Raji (cell line): ENCODE results near the gene SORBS2.

ENCODE experiments used
- POLR2A ChIP-seq: IDR thresholded peaks from 2 replicates; pipeline ENCODE4 v1.6.1; 2011; ENCODE audit warnings: low read depth, low read length, control low read depth; ENCODE audit not compliant: insufficient read depth

SORBS2 gene

DNA sequence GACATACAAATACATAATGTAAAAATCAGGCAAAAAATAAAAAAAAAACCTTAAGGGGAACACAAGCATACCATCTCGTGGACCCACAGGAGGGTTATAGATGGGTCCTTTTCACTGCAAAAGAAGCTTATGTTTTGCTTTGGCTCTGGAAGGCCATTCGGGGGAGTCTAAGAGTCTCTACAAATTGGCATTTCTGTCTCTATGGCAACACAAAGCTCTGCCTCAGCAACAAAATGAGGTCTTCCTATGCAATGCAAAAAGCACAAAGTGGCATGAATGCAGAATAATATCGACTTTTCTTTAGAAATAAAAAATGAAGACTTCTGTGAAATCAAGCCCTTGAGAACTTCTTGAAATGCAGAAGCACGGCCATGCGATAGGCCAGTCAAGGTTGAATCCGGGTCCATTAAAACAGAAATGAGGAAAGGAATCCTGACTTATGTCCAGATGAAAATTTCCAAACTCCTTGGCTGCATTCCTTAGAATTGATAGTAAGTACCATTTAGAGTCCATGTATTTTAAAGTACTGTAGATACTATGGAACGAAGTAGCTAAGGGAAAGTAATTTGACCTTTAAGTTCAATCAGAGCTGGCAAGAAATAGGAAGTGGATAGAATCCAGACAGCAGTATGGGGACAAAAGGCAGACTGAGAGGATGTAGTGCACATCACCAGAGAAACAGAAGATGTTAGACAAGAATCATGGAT is 213.0 kb downstream of the SORBS2 start:
- no peak for TF ChIP-seq POLR2A

DNA sequence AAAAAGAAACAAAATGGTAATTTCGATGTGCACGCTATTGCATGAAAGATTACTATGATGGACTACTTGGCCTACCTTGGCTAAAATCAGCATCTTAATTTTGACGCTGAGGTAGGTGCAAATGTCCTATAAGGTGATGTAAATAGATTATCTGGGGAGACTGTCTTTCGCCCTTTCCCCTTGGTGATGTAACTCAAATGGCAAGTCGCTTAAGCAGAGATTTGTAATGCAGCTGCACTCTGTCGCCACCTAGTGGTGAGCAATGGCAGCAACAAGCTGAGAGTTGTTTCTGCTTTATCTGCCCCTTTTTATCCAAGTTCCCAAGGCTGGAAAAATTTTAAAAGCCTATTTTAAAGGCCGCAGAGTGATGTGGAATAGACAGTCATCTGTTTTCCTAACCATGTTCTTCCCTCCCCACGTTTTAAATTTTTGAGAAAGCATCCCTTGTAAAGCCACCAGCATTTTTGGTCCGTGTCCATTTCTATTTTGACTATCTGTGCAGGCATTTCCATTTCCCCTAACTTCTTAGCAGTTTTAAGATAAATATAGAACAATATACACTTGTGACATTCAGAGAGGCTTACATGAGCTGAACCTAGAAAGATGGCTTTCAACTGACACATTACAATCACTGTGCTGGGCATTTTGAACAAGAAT is 214.3 kb downstream of the SORBS2 start:
- no peak for TF ChIP-seq POLR2A

DNA sequence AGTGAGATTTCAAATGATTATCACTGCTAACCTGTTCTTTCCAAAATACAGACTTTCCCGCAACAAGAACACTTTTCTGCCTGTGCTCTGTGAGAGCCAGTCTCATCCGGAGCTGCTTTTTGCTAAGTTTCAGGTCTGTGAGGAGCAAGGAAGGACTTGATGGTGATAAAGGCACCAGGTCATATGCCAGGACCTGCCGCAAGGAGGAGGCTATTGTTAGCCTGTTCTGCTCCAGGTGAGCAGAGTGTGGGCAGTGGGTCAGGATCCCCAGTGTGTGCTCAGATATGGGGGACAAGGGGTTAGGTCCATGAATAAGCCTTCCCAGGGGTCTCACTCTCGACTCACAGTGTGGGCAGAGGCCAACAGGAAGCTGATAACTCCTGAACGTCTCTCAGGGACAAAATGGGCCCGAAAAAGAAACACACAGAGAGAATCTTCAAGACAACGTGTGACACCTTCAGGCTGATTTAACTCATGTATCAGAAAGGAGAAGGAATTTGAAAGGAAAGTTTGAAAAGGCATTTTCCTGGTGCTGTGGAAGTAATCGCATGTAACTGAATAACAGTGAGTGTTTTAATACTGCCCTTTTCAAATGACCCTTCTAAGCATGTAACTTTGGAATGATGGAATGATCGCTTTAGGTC is 219.0 kb downstream of the SORBS2 start:
- no peak for TF ChIP-seq POLR2A

DNA sequence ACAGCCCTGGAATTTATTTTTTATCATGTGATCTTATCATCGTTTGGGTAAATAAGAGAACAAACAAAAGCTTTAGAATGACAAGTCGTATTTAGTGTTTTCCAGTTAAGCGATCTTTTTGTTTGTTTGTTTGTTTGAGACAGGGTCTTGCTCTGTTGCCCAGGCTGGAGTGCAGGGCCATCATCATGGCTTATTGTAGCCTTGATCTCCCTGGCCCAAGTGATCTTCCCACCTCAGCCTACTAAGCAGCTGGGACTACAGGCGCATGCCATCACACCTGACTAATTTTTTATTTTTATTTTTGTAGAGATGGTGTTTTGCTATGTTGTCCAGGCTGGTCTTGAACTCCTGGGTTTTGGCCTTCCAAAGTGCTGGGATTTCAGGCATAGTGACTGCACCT is 219.6 kb downstream of the SORBS2 start:
- TF ChIP-seq POLR2A: no peak

DNA sequence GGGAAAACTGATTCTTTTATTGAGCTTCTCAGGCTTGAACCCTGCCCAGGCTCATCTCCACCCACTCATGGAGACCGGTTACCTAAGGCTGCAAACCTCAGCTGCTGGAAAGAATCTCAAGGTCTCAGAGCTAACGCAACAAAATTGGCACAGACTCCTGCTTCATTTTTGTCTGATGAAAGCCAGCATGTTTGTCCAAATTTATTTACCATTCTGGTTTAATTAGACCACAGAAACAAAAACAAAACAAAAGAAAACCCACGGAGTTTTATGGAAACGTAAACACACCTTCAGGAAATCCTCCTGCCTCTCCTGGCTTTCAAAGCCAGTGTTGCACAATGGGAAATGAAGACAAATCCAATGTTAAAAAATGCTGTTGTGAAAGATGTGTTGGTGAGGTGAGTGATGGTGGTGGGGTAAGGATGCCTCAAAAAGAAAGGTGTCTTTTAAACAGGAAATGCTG is 220.3 kb downstream of the SORBS2 start:
- TF ChIP-seq POLR2A: no peak

DNA sequence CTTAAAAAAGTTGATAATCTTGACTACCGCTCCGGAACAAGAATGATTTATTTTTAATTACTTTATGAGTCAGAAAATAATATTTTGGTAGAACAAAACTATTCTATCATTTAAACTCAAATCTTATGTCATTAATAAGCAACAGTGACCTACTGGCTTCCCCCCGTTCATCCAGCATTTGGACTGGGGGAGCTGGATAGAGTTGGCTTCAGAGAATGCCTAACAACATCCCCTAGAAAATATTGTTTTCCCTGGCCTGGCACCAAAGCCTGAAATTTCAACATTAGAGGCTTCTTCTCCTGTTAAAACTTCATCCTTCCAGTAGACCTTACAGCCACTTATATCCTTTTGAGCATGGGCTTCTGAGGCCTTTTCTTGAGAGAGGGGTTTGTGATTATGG is 221.0 kb downstream of the SORBS2 start:
- TF ChIP-seq POLR2A: no peak

DNA sequence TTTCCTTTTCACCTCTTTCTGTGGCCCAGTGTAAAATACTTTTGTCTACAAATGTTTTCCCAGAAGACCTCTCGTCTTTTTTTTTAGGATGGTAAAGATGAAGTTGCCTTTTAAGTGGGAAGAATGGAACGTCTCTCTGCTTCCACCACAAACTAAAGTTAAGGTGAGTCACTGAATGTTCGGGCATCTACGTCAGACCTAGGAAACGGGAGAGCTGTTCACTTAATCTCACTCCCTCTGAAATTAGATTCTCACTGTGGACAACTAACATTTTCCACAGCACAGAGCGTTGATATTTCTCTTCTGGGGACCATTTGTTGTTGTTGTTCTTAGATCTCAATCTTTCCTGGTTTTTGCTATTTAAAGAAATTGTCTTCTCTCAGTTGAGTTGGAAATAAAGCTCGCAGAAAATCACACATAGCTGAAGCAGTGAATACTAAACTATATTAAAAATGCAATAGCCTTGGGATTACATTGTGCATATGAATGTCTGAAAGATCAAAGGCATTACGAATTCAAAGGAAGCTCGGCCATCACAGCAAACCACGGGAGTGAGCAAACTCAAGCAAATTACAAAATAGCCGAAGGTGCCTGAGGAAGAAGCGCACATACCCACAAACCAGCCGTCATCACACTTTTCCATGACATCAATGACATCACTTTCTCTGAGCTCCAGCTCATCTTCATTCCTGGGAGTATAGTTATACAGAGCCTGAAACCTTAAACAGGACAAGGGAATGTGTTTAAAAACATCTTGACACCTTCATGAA is 222.7 kb downstream of the SORBS2 start:
- TF ChIP-seq POLR2A: no peak

DNA sequence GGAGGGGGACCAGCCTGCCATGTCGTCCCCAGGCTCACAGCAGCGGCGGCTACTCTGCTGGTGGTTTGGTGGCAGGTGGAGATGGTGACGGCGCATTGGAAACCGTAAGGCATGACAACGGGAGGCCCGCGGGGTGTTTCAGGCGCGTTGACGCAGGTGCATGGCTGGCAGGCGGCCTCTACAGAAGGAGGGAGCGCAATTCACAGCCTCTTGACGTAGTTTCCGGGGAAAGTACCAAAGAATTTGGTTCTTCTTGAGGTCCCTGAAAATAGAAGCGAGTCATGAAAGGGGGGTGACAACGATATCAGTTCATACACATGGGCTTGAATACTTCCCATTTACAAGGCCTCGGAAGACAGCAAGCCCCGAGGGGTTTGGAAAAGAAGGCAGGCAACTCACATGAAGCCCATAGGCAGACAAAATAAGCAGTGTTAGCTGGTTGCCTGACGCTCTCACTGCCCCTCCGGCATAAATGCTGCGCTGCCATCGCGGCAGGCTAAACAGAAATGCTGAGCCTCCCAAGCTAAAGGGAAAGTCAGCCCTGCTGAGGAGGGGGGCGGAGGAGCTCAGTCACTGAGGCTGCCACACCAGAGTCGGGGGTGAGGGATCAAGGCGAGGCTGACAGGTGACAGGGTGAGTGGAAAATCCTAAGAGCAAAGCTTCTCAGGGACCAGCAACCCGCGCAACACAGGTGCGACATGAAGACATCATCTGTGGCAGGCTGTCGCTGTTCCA is 224.4 kb downstream of the SORBS2 start:
- TF ChIP-seq POLR2A: no peak

DNA sequence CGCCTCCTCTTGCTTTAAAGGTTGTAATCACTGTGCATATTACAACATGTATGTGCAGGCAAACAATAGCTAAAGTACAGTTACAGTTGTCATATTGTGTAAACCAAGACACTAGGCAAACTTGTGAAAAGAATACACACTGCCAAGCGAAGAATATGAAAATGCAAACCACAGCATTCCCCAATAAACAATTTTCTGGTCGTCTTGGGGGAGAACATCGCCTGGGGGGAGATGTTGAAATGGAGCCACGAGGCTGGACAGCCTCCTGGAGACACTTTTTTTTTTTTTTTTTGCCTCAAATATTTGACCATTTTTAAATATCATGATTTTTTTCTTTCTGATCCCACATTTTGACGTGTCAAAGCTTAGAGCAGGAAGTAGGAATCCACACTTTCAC is 225.0 kb downstream of the SORBS2 start:
- no peak for TF ChIP-seq POLR2A

DNA sequence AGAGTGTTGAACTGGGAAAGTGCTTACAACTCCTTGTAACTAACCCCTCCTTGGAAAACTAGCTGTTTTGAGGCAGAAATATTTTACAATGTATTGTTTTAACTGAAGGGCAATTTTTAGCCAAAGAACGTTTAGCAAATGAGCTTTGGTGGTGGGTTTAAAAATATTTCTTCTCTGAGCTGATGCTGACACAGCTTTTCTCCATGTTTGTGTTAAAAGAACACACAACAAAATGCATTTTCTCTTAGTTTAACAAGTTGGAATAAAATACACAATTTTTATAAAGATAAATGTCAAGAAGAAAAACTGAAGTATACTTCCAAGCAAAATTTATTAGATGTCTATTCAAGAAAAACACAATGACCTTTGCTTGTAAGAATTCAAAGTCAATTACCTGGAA is 226.8 kb downstream of the SORBS2 start:
- TF ChIP-seq POLR2A: no peak

DNA sequence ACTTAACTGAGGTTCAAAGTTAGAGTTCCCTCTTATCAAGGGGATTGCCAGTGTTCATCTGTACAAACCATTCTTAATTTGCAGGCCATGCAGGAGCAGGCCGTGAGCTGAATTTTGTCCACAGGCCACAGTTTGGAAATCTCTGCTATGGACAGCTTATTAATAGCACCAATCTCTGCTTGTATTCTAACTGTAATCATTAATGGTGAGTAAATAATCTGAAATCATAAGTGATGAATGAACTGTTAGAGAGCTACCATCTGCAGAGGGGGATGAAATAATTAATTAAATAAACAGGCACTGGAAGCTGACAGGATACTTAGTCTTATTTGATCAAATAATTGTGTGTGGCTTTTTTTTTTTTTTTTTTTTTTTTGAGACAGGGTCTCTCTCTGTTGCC is 228.2 kb downstream of the SORBS2 start:
- no peak for TF ChIP-seq POLR2A

DNA sequence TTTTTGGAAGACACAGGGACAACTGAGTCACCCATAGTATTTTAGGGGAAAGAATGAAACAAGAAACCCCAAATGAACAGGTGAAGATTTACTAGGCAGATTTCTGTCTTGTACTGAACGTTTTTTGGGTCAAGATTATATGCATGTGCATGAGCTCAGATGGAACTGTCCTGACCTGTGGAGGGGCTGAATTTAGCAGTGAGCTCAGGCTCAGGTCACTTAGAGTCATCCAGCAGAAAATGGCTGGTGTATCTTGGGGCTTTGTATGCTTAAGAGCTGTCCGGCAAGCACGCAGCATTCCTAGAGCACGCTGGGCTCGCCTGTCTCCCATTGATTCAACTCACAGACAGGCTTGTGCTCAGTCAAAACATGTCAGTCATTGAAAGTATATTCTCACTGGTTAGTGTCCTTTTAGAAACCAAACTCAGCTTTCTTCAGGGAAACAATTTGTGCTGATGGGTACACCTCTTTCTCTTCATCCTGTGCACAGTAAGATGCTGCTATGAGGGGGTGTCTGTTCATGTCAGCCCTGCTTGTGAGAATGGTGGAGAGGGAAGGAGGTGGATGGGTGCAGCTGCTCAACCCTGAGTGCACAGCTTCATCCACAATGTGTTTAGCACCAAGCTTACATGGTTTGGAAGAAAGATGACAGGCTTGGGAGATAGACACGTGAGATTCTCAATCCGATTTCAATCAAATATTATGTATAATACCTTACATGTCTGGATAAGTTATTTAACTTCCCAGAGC is 229.2 kb downstream of the SORBS2 start:
- no peak for TF ChIP-seq POLR2A

DNA sequence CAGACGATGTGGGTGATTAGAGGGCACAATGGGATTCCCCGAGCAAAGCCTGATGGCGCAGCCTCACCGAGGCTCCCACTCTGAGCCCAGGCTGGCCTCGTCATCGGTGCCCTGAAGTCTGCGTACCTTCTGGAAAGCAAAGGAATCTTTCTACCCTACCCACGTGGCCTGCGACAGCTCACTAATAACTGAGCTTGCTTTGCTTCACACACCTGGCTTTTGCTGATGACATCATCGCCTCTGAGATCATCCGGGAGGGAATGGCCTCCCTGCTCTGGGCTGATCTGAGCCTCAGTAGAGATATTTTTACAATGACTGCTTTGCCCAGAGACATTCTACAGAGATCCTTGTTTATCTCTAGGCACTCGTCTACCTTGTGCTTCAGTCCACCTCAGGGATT is 231.3 kb downstream of the SORBS2 start:
- no peak for TF ChIP-seq POLR2A

DNA sequence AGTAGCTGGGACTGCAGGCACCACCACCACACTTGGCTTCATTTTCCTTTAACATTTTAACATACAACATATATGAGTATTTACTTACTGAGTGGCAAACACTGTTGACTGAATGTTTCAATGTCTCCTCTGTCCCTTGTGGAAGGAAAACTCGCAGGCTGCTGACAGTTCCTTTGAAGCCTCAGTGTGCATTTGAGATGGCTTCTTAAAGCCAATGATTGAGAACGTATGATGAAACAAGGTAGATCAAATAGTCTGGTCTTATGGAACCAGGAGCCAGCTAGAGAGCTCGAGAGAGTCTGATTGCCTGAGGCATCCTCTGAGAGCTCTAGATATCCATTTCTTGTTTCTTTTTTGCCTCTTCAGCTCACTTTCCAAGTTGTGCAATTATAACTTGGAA is 233.7 kb downstream of the SORBS2 start:
- TF ChIP-seq POLR2A: no peak
